Measurements from ENCODE around the gene SYT1.
"Not testable (repeated sequence)": the region's sequence is repeated elsewhere in the genome, so short reads cannot be mapped to it uniquely, and the experiment has no call there.

The SYT1 gene

DNA sequence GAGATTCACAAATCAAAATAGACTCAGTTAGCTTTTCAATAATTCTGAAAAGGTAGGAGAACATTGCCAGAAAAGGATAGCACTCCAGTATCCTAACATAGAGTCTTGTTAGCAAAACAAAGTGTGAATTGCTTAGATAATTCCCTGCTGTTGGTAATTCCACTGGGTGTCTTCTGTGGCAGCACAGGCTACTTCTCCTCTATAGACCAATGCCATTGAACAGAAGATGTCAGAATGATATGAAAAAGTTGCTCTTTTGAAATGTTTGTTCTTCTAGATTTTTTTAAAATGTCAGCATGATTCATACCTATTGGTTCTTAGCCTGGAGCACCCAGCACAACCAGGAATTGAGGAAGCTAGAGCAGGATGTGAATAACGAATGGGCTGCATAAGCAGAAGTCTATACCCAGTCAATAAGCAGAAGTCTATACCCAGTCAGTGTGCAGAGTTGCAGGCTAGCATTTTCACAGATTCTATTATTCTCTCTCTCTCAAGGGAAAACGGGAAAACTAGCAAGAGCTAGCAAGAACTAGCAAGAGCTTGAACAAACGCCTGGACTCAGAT lies 112.8 kb downstream of the SYT1 start:
- no peak for DNase-seq

GRCh38 chr12:78994168-78994791 lies 129.7 kb downstream of the SYT1 start:
- no peak for DNase-seq

DNA sequence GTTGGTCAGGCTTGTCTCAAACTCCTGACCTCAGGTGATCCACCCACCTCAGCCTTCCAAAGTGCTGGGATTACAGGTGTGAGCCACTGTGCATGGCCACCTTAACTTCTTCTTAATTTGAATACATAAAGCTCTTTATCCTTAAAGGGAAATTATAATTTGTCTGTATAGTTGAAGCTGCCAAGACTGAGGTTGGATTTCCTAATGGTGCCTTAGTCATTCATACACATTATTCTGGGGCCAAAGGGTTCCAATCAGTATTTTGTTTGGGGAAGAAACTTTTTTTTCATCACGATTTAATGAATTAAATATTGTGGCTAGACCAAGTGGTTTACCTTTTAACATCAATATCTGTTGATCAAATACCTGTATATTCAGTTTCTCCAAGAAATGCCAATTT lies 135.9 kb downstream of the SYT1 start:
- no peak for DNase-seq

DNA sequence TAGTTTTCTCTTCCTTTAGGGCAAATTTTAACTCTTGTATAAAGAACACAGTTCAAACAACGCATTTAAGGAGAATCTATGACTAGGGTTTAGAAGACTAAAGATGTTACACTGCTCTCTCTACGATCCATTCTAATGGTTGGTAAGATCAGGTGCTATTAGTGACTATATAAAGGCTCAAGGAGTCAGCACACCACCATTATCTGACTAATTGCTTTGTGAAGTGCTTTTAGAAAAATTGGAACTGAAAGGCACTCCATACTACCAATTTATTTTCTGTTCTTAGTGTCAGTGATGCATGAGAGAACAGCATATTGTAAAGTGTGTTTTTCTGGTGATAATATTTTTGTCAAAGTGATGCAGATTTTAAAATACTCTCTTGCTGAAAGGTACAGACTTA lies 136.8 kb downstream of the SYT1 start:
- no peak for DNase-seq

GRCh38 chr12:79006306-79006705 lies 141.7 kb downstream of the SYT1 start:
- no peak for DNase-seq

DNA sequence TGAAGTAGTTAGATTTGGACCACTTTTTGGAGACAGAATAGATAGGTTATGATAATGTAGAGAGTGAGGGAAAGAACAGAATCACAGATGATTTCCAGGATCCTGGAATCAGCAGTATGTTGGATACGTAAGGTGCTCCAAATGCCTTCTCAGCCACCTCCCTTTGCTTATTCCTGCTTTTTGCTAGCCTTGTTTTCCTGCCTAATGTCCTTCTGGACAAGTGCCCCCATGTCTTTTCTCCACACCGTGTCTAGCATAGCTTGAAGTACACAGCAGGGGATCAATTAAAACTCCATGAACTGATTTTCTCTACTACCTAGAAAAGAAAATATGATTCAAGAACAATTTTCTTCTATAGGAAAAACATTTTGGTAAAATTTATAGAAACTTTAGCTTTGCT lies 144.0 kb downstream of the SYT1 start:
- no peak for DNase-seq

DNA sequence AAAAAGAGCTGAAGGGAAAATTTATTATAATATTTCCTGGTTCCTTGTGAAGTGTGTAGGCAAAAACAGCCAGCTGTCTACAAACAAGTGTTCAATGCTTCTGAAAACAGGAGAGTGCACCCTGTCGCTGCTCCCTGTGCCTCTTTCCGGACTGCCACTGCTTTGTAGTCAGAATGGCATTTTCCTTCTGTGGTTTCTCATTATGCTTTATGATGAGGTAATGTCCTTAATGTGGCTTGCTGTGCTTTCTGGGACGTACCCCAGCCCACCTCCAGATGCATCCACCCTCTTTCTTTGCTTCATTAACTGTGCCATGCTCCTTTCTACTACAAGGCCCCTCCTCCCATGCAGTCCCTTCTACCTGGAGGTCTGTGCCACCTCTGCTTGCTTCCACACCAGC lies 148.1 kb downstream of the SYT1 start:
- DNase-seq, result no peak

DNA sequence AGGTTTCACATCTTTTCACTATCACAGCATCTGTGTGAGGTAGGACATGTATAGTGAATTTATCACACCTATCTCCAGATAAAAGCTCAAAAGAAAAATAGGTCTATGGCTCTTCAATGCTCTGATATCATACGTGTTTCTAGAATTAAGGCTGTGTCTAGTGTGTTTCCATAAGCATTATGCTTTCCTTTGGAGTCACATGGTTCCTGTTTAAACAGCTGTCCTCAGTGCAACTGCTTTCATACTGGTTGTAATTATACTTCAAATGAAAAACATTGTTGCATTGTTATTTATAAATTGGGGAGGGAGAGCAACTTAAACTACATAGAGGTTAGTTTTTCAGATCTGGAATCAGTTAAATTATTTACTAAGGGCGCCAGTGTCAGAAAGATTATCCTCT lies 151.6 kb downstream of the SYT1 start:
- DNase-seq, result no peak

GRCh38 chr12:79019672-79020071 lies 155.1 kb downstream of the SYT1 start:
- DNase-seq, result no peak

DNA sequence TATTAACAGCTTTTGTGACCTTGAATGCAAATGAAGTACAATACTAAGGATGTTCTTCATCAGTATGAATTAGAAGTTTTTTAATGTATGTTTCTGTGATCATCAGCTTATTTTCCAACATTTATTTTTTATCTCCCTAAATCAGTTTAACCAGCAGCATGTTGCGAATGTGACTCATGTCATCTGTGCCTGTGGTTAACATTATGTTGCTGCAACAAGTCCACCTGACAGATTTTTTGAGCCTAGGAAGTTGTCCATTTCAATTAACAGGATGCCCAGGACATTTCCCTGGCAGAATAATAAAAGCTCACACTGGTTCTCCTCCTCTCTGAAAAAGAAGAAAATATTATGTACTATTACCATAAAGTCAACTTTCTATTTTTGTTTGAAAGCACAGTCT lies 155.5 kb downstream of the SYT1 start:
- DNase-seq, result no peak

DNA sequence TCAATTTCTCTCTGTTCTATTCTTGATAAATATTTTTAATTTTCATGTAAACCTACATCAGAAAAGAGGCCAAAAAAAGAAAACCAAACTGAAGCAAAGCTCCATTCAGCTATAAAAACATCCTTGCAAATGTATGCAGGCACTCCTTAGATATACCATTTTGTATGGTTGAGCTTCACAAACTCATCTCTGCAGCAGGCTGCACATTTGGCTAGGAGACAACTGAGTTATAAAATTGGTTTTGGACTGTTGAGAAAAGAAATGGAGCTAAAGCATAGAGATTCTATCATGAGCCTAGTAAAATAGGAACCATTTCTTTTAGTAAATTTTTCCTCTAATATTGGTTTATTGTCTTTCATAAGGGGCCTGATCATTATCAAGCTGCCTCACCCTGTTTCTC lies 156.4 kb downstream of the SYT1 start:
- no peak for DNase-seq

- DNase-seq, result no peak
These were observed 158.7 kb downstream of the SYT1 start for GRCh38 chr12:79023261-79023660.

- no peak for DNase-seq
These were observed 159.2 kb downstream of the SYT1 start for GRCh38 chr12:79023784-79024183.

GRCh38 chr12:79033788-79034187 lies 169.2 kb downstream of the SYT1 start:
- no peak for DNase-seq

GRCh38 chr12:79044748-79045147 lies 180.2 kb downstream of the SYT1 start:
- not testable (repeated sequence) for DNase-seq

GRCh38 chr12:79045149-79045703 lies 180.7 kb downstream of the SYT1 start:
- DNase-seq, result not testable (repeated sequence)

DNA sequence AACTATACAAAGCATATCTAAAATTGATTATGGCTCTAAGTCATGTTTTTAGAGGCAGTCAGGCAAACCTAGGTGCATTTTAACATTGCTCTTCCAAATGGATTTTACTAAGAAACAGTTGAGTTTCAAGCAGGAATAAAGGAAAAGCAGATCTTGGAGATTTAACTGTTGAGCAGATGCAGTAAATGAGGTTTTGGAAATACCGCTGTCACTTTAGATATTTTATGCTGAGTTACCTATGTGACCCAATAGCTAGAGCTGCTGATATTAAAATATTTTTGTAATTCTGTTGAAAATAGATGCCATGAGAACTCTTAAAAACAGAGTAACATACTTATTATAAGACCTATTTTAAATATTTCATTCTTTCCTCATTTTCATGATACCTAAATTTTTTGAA lies 181.4 kb downstream of the SYT1 start:
- DNase-seq, result no peak

- DNase-seq, result no peak
These were observed 184.4 kb downstream of the SYT1 start for GRCh38 chr12:79048962-79049361.

- no peak for DNase-seq
These were observed 188.8 kb downstream of the SYT1 start for GRCh38 chr12:79053394-79053793.

- no peak for DNase-seq
These were observed 191.5 kb downstream of the SYT1 start for GRCh38 chr12:79055926-79056674.

DNA sequence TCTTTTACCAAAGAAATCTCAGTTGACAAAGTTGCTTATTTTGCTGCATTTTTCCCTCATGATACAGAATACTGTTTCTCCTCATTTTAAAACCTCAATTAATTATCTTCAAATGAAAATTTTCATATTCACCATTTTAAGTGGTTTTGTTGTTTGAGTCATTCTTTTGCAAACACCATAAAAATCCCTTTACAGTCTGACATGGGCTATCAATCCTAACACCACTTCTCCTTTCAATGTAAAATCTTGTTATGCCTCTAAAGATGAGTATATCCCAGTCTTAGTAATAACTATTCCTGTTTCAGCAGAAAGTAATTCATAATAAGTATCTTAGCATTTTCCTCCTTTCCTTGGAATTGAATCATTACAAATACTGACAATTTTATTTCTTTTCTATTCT lies 192.2 kb downstream of the SYT1 start:
- no peak for DNase-seq

DNA sequence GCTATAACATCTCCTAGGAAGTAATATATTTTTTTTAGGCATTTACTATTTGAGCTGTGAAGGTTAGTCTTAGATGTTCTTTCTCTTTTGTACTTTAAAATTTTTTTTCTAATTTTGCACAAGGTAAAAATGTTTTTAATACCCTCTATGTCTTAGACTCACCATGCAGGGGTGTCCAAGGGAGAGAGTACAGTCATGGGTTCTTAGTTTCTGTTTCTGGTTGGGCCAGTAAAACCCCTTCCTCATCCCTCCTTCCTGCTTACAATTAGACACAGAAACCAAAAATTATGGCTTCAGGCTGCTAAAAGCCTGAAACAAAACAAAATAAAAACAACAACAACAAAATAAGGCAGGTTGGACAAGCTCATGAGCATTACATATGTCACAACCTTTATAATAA lies 193.0 kb downstream of the SYT1 start:
- DNase-seq, result no peak

GRCh38 chr12:79058342-79058741 lies 193.8 kb downstream of the SYT1 start:
- DNase-seq, result no peak

- DNase-seq, result no peak
These were observed 195.0 kb downstream of the SYT1 start for GRCh38 chr12:79059557-79059956.

All from GF-D8 (cell line).